ENCODE measurements around the gene TLCD2.

The TLCD2 gene

DNA sequence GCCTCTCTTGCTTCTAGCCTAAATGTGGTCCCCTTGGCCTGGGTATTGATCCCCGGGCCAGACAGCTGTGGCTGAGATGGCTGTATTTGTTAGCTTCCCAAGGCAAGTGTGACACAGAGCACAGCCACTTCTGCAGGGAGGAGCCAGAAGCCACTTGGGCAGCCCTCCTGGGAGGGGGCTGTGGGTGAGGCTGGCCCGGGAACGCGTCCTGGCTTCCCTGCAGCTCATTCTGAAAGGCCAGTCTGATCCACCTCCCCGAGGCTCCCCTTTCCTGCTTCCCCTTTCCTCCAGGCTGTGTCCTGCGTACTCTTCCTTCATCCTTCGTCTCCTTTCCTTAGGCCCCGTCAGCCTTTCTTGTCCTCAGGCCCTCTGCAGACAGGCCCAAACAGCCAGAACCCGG, 40.5 kb upstream of the TLCD2 start:
- H3K9me3 ChIP-seq (ENCODE audit: insufficient read depth, low read length), result no peaks in the 10 kb centered on the region
- H3K27me3 ChIP-seq (ENCODE audit: low read depth, low read length), result no peaks in the 10 kb centered on the region
- H2AFZ ChIP-seq (ENCODE audit: low read depth, low read length), result no peak overlapping the region
- H3K79me2 ChIP-seq (ENCODE audit: low read length), result no peaks in the 10 kb centered on the region
- no peak overlapping the region for H3K4me3 ChIP-seq (ENCODE audit: low read length)
- TF ChIP-seq, protein P1, sequence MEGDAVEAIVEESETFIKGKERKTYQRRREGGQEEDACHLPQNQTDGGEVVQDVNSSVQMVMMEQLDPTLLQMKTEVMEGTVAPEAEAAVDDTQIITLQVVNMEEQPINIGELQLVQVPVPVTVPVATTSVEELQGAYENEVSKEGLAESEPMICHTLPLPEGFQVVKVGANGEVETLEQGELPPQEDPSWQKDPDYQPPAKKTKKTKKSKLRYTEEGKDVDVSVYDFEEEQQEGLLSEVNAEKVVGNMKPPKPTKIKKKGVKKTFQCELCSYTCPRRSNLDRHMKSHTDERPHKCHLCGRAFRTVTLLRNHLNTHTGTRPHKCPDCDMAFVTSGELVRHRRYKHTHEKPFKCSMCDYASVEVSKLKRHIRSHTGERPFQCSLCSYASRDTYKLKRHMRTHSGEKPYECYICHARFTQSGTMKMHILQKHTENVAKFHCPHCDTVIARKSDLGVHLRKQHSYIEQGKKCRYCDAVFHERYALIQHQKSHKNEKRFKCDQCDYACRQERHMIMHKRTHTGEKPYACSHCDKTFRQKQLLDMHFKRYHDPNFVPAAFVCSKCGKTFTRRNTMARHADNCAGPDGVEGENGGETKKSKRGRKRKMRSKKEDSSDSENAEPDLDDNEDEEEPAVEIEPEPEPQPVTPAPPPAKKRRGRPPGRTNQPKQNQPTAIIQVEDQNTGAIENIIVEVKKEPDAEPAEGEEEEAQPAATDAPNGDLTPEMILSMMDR (IDR thresholded peaks at IDR 0.05; ENCODE audit: low read depth, low read length), result no peak
- no peak for TF ChIP-seq EZH2phosphoT487 (IDR thresholded peaks at IDR 0.05; ENCODE audit: low read depth)
- H3K27ac ChIP-seq (ENCODE audit: low read length), result no peak overlapping the region
- no peaks in the 10 kb centered on the region for H4K20me1 ChIP-seq (ENCODE audit: insufficient read depth, low read length)
- peaks cover 15% of the 10 kb centered on the region for H3K4me1 ChIP-seq (ENCODE audit: low read length)
- H3K4me2 ChIP-seq (ENCODE audit: low read length), result no peak overlapping the region
- H3K9ac ChIP-seq (ENCODE audit: low read length), result no peak overlapping the region
- no peaks in the 10 kb centered on the region for H3K36me3 ChIP-seq (replicated peaks; ENCODE audit: low read depth, low read length)

DNA sequence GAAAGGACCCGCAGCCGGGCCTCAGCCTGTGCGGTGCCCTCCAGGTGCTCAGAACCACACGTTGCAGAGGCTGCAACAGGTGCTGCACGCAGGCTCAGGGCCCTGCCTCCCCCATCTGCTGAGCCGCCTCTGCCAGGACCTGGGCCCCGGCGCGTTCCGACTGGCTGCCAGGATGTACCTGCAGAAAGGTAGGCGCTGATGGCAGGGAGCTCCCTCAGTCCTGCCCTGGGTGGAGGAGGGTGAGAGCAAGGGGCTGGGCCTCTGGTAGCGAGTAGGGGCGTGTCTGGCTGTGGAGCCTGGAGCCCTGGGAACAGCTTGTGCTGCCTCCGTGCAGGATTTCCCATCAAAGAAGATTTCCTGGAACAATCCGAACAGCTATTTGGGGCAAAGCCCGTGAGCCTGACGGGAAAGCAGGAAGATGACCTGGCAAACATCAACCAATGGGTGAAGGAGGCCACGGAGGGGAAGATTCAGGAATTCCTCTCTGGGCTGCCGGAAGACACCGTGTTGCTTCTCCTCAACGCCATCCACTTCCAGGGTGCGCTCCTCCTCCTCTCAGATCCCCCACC, 36.9 kb upstream of the TLCD2 start:
- Histone ChIP-seq H3K27me3 (ENCODE audit: low read depth, low read length) (no peaks in the 10 kb centered on the region), H3K36me3 (replicated peaks; ENCODE audit: low read depth, low read length) (no peaks in the 10 kb centered on the region), H3K4me1 (ENCODE audit: low read length) (peaks cover 7% of the 10 kb centered on the region), H3K4me3 (ENCODE audit: low read length) (no peak overlapping the region), H3K27ac (ENCODE audit: low read length) (no peak overlapping the region), H3K9ac (ENCODE audit: low read length) (no peak overlapping the region), H3K4me2 (ENCODE audit: low read length) (no peak overlapping the region), H3K79me2 (ENCODE audit: low read length) (no peaks in the 10 kb centered on the region), H3K9me3 (ENCODE audit: insufficient read depth, low read length) (no peaks in the 10 kb centered on the region), H4K20me1 (ENCODE audit: insufficient read depth, low read length) (no peaks in the 10 kb centered on the region), H2AFZ (ENCODE audit: low read depth, low read length) (no peak overlapping the region)
- TF ChIP-seq EZH2phosphoT487 (IDR thresholded peaks at IDR 0.05; ENCODE audit: low read depth), result no peak
- TF ChIP-seq, protein P1 (IDR thresholded peaks at IDR 0.05; ENCODE audit: low read depth, low read length), result no peak

DNA sequence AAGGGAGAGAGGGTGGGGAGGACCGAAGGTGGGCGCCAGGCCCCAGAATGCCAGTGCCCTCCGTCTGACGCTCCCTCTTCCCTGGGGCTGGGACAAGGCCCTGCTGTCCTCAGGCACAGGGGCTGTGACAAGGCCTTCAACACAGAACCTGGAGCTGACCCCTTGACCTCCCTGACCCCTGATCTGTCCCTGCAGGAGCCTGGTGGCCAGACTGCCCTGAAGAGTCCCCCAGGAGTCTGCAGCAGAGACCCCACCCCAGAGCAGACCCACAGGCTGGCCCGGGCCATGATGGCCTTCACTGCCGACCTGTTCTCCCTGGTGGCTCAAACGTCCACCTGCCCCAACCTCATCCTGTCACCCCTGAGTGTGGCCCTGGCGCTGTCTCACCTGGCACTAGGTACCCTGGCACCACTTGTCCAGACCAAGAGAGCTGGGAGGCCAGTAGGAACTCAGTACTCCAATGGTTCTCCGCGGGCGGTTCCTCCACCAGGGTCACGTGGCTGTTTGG, 35.4 kb upstream of the TLCD2 start:
- Histone ChIP-seq H3K79me2 (ENCODE audit: low read length) (no peaks in the 10 kb centered on the region), H2AFZ (ENCODE audit: low read depth, low read length) (no peak overlapping the region), H3K36me3 (replicated peaks; ENCODE audit: low read depth, low read length) (no peaks in the 10 kb centered on the region), H3K27ac (ENCODE audit: low read length) (no peak overlapping the region), H3K9me3 (ENCODE audit: insufficient read depth, low read length) (no peaks in the 10 kb centered on the region), H3K9ac (ENCODE audit: low read length) (no peak overlapping the region), H4K20me1 (ENCODE audit: insufficient read depth, low read length) (no peaks in the 10 kb centered on the region), H3K4me1 (ENCODE audit: low read length) (no peaks in the 10 kb centered on the region), H3K27me3 (ENCODE audit: low read depth, low read length) (no peaks in the 10 kb centered on the region), H3K4me2 (ENCODE audit: low read length) (no peak overlapping the region), H3K4me3 (ENCODE audit: low read length) (no peak overlapping the region)
- TF ChIP-seq, protein P1 (IDR thresholded peaks at IDR 0.05; ENCODE audit: low read depth, low read length), result no peak
- TF ChIP-seq EZH2phosphoT487 (IDR thresholded peaks at IDR 0.05; ENCODE audit: low read depth), result no peak

DNA sequence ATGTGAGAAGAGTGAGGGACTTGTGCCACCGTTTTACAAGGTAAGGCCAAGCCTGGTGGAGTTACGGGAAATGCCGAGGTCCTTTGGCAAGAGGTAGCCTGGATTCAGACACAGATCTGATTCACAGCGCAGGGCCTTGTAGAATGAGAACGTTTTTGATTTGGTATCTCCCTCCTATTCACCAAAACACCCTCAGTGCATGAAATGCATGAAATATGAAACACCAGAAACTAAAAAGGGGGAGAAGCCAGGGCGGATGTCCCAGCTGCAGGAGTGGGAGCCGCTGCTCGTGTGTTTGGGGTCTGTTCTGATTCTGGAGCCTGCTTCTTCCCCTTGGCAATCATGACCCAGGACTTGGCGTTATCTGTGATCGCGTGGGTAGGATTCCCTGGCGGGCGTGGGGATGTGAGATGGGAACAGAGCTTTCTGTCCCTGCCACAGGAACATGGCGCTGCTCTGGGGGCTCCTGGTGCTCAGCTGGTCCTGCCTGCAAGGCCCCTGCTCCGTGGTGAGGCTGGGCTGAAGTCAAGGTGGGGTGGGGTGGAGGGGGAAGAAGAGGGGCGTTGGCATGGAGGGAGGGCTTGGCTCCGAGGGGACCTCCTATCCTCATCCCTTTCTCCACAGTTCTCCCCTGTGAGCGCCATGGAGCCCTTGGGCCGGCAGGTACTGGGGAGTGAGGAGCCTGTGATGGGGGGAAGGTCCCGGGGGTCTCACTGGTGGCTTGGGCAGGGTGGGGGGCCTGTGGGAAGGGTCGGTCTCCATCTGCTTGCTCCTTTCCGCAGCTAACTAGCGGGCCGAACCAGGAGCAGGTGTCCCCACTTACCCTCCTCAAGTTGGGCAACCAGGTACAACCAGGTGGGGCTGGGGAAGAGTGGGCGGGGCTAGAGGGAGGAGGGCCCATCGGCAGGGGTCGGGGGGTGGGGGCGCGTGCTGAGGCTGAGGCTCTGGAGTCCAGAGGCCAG, 34.7 kb upstream of the TLCD2 start:
- H3K27ac ChIP-seq (ENCODE audit: low read length), result no peak overlapping the region
- no peak overlapping the region for H3K4me2 ChIP-seq (ENCODE audit: low read length)
- no peaks in the 10 kb centered on the region for H3K27me3 ChIP-seq (ENCODE audit: low read depth, low read length)
- H3K9me3 ChIP-seq (ENCODE audit: insufficient read depth, low read length), result no peaks in the 10 kb centered on the region
- H3K4me3 ChIP-seq (ENCODE audit: low read length), result no peak overlapping the region
- H3K4me1 ChIP-seq (ENCODE audit: low read length), result no peaks in the 10 kb centered on the region
- H3K36me3 ChIP-seq (replicated peaks; ENCODE audit: low read depth, low read length), result no peaks in the 10 kb centered on the region
- H4K20me1 ChIP-seq (ENCODE audit: insufficient read depth, low read length), result no peaks in the 10 kb centered on the region
- no peak for TF ChIP-seq EZH2phosphoT487 (IDR thresholded peaks at IDR 0.05; ENCODE audit: low read depth)
- TF ChIP-seq, protein P1 (IDR thresholded peaks at IDR 0.05; ENCODE audit: low read depth, low read length), result no peak
- H3K9ac ChIP-seq (ENCODE audit: low read length), result no peak overlapping the region
- no peaks in the 10 kb centered on the region for H3K79me2 ChIP-seq (ENCODE audit: low read length)
- no peak overlapping the region for H2AFZ ChIP-seq (ENCODE audit: low read depth, low read length)
